Lower leg skin (tissue), 4 donors: ENCODE results near the gene LTBP2. TPM values are rescaled to one million over a fixed set of nuclear protein-coding genes. Genes with fewer than 3 reads are reported as not detected.

Source experiments
- DNase-seq, 2 donors: peaks; one replicate each; pipeline ENCODE4 v3.0.0-alpha.2; 2019; ENCODE audit warnings: low spot score in 2 of 2
- H3K4me3 ChIP-seq: fragments of 200-600 bp; sonication (generic); 2 replicates; pipeline ENCODE4 v1.5.1; 2017; ENCODE audit warnings: mild to moderate bottlenecking, low read depth; ENCODE audit not compliant: poor library complexity, severe bottlenecking
- POLR2A ChIP-seq, 2 donors: fragments of 450-650 bp; IDR thresholded peaks; one replicate each; pipeline ENCODE4 v1.6.1; 2016 to 2017; ENCODE audit warnings: antibody characterized with exemption in 2 of 2, mild to moderate bottlenecking in 1 of 2, moderate library complexity in 1 of 2
- WGBS, 2 donors: methylation state at CpG; one replicate each; pipeline ENCODE4 v1.1.5; 2018; 5-methylcytosine and 5-hydroxymethylcytosine counted together
- intact Hi-C: fragments of 100-400 bp; cut with DNase I; formaldehyde crosslinking; loops from one replicate; pipeline ENCODE4 v1.15.0; 2023; ENCODE audit warnings: low total_unique reads
- total RNA-seq, 4 donors: library from RNA; depleted of rRNA; stranded (reverse); fragments of >200 nt; gene quantifications; one replicate each; pipeline ENCODE4 v1.1.0, GENCODE V29; 2016
- TF ChIP-seq, protein P1 (sequence below), 3 donors: fragments of 450-650 bp; IDR thresholded peaks; one replicate each; pipeline ENCODE4 v1.5.1; 2016; ENCODE audit warnings: antibody characterized with exemption in 3 of 3, mild to moderate bottlenecking in 3 of 3, moderate library complexity in 2 of 3

LTBP2 gene
- total RNA-seq, 4 donors from 2014 or later: 13.7 to 39.3 (median 25.9) TPM

DNA sequence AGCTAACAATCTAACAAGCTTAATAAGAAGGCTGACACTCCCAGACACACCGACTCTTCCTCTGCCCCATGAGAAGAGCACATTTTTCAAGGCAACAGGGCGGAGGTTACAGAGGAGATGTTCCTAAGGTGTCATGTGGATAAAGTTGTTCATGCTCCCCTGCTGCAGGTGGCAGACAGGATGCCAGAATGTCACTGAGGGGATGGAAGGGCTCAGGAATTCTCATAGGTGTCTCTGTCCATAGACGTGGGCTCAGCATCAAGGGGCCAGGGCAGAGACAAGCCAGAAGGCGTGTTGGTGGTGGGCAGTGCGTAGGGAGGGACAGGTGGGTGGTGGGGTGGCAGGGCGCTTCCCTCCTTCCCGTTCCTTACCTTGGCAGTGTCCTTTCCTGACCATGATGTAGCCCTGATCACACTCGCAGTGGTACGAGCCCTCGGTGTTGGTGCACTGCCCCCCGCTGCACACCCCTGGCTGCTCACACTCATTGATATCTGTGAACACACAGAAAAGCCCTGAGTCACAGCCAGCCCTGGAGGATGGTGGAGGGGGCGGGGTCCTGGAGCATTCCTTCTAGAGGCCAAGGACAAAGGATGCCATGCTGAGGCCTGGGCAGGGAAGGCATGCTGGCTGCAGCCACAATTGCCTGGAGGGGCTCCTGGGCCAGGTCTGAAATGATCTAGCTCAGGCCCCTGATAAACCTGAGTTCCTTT, 95.4 kb downstream of the LTBP2 start:
- 89 to 91% methylated on average over 12 of the region's 12 CpGs for WGBS, 2 donors
- no peak for DNase-seq
- intact Hi-C loops: no loop called here

GRCh38 chr14:74515891-74516412, 96.1 kb downstream of the LTBP2 start:
- no peak for DNase-seq
- WGBS, 2 donors: 90 to 95% methylated on average over 8 of the region's 8 CpGs
- intact Hi-C loops: no loop called here
- TF ChIP-seq, protein P1, sequence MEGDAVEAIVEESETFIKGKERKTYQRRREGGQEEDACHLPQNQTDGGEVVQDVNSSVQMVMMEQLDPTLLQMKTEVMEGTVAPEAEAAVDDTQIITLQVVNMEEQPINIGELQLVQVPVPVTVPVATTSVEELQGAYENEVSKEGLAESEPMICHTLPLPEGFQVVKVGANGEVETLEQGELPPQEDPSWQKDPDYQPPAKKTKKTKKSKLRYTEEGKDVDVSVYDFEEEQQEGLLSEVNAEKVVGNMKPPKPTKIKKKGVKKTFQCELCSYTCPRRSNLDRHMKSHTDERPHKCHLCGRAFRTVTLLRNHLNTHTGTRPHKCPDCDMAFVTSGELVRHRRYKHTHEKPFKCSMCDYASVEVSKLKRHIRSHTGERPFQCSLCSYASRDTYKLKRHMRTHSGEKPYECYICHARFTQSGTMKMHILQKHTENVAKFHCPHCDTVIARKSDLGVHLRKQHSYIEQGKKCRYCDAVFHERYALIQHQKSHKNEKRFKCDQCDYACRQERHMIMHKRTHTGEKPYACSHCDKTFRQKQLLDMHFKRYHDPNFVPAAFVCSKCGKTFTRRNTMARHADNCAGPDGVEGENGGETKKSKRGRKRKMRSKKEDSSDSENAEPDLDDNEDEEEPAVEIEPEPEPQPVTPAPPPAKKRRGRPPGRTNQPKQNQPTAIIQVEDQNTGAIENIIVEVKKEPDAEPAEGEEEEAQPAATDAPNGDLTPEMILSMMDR (IDR thresholded peaks at IDR 0.05): no peak
- no peak for TF ChIP-seq POLR2A (IDR thresholded peaks at IDR 0.05)
- no peak overlapping the region for H3K4me3 ChIP-seq

More for the DNA sequence above, 95.4 kb downstream of the LTBP2 start:
- TF ChIP-seq, protein P1 (IDR thresholded peaks at IDR 0.05): no peak
- TF ChIP-seq POLR2A (IDR thresholded peaks at IDR 0.05): no peak
- H3K4me3 ChIP-seq: no peak overlapping the region

DNA sequence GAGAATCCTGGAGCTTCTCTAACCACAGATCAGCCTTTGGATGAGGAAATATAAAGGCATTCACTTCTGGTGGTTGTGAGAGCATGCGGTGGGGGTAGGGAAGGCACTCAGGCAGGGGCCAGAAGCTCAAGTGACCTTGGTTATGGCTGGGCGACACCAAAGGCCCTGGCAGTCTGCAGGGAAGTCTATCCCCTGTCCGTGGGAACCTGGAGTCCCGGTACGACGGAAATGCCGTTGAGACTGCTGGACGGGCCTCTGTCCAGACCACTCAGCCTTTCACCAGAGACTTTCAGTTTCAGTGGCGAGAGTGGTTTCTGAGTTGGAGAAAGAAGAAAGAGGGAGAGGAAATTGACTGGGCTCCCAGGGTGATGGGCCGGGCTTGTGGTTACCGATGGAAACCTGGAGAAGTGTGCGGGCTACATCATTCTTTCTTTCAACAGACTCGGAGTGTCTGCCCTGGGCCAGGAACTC, 97.5 kb downstream of the LTBP2 start:
- no peak for DNase-seq
- TF ChIP-seq, protein P1 (IDR thresholded peaks at IDR 0.05): no peak
- no peak for TF ChIP-seq POLR2A (IDR thresholded peaks at IDR 0.05)
- WGBS, 2 donors: 43 to 59% methylated on average over 12 to 13 of the region's 13 CpGs
- no peak overlapping the region for H3K4me3 ChIP-seq
- intact Hi-C loops: no loop called here

- WGBS, 2 donors: 78 to 90% methylated on average over 10 of the region's 10 CpGs
- no peak overlapping the region for H3K4me3 ChIP-seq
- intact Hi-C loops: no loop called here
- DNase-seq: no peak
- no peak for TF ChIP-seq POLR2A (IDR thresholded peaks at IDR 0.05)
- TF ChIP-seq, protein P1 (IDR thresholded peaks at IDR 0.05): no peak
Measured at GRCh38 chr14:74511966-74512830, 99.8 kb downstream of the LTBP2 start.

GRCh38 chr14:74510959-74511409, 101.1 kb downstream of the LTBP2 start:
- WGBS, 2 donors: 68 to 69% methylated on average over 10 of the region's 10 CpGs
- H3K4me3 ChIP-seq: no peak overlapping the region
- no peak for DNase-seq
- intact Hi-C loops: no loop called here
- TF ChIP-seq, protein P1 (IDR thresholded peaks at IDR 0.05): no peak
- TF ChIP-seq POLR2A (IDR thresholded peaks at IDR 0.05): no peak
